ENCODE results near the gene IQCC.

The IQCC gene

DNA sequence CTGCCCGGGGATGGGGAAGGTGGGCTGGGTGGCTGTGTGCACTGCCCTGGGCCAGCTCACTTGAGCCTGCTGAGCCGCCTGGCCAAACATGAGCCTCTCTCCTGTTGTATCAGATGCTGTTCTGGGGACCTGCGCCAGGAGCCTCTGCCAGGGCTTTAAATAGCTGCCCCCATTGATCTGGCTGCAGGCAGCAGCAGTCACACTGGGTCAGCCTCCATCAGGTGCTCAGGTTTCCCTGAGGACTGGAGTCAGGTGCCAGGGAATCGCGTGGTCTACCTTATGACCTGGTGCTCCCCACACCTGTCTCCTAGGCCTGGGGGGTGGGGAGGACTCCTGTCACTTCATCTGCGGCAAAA, 5.8 kb upstream of the IQCC start:
- ChIA-PET POLR2A (interaction anchor here (0.6 to 5.0 kb wide), 8 partner anchors 9 to 136 kb away, joined by 4 to 25 read pairs (median 8); partner anchors contain the start of genes DCDC2B, KPNA6, MARCKSL1 and TXLNA), CTCF (interaction anchor here (0.8 kb wide), 1 partner anchor 49 kb away, joined by 4 read pairs; no protein-coding TSS in a partner anchor)
- TF ChIP-seq ZNF600 (tag by site-specific recombination; IDR thresholded peaks at IDR 0.05) (peak; percentile 33; the same call in 1 of the 2 replicates), ZNF394 (tag by site-specific recombination; IDR thresholded peaks at IDR 0.05; ENCODE audit: borderline replicate concordance) (no peak), ZNF624 (tag by site-specific recombination; IDR thresholded peaks at IDR 0.05) (no peak), ZEB2 (tag by site-specific recombination; IDR thresholded peaks at IDR 0.05) (no peak), ZNF350 (tag by site-specific recombination; IDR thresholded peaks at IDR 0.05) (no peak), ZNF10 (tag by site-specific recombination; IDR thresholded peaks at IDR 0.05) (0 out of 2 replicates have a peak, but pooled peaks have one; percentile 71), SALL2 (tag by site-specific recombination; IDR thresholded peaks at IDR 0.05; ENCODE audit: borderline replicate concordance) (no peak), ZNF311 (tag by site-specific recombination; IDR thresholded peaks at IDR 0.05; ENCODE audit: borderline replicate concordance) (no peak), ZBTB7A (tag by site-specific recombination; IDR thresholded peaks at IDR 0.05; ENCODE audit: low read depth) (no peak)
- H3K36me3 ChIP-seq (ENCODE audit: control insufficient read depth in 2 of 2, insufficient read depth in 1 of 2, low read length in 2 of 2) = peaks cover 0 to 60% of the 10 kb centered on the region in 2 experiments; a peak in 1 of 3 replicates
- no peak overlapping the region for H3K4me3 ChIP-seq (ENCODE audit: low read depth, low read length)
- no peaks in the 10 kb centered on the region; the same call in 1 of the 2 replicates for H3K4me1 ChIP-seq (ENCODE audit: control insufficient read depth, insufficient read depth, low read length)
- H3K27ac ChIP-seq (ENCODE audit: extremely low read depth, low read depth, low read length) = no peak overlapping the region
- H3K9me3 ChIP-seq (ENCODE audit: control insufficient read depth, insufficient read depth, low read depth, low read length) = no peaks in the 10 kb centered on the region

DNA sequence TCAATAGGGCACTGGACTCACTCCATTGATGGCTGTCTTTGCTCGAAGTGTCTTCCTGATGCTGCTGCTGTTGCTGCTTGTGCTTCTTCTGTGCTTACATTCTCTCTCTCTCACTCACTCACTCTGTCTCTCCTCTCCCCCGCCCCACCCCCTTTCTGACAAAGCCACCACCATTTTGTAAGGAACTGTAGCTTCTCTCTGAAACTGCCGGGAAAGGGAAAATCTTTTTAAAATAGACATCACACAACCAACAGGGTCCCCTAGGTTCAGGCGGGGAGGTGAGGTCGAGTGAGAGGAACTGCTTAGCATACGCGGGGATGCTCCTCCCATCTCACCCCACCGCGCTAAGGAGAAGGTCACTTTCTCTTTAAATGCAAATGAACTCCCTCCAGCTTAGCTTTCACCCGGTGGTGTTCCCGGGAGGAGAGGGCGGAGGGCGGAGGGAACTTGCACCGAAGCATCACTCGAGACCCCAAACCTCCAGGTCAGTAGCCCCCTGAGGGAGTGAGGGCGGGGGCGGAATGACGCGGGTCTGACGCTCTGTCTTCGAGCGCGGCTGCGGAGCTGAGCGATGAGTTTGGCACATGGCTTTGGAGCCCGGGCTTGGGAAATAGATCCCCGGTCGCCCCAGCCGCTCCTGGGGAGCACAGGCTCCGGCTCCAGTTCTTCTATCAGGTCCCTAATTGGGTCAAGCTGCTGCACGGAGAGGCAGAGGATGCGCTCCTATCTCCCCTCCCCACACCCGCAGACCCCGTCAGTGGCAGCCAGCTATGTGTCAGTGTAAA, 5.1 kb upstream of the IQCC start, which contains the start of gene CCDC28B:
Gene CCDC28B, plus strand, starts transcription at position 370 of the 785 bp plus-strand sequence. CDS start 1,341 bp downstream, outside the sequence.
- CTCF ChIA-PET = interaction anchor here (0.8 to 1.2 kb wide), 2 partner anchors 20 to 48 kb away, joined by 3 to 4 read pairs; no protein-coding TSS in a partner anchor
- TF ChIP-seq ZNF521 (tag by site-specific recombination; IDR thresholded peaks at IDR 0.05) (no peak), ZNF624 (tag by site-specific recombination; IDR thresholded peaks at IDR 0.05) (no peak), ZBTB8A (tag by site-specific recombination; IDR thresholded peaks at IDR 0.05) (no peak; the same call in 1 of the 2 replicates), ZNF23 (tag by site-specific recombination; IDR thresholded peaks at IDR 0.05; ENCODE audit: borderline replicate concordance) (no peak), ZNF416 (tag by site-specific recombination; IDR thresholded peaks at IDR 0.05) (no peak), ZNF473 (tag by site-specific recombination; IDR thresholded peaks at IDR 0.05) (no peak), SCRT2 (tag by site-specific recombination; IDR thresholded peaks at IDR 0.05) (peak; percentile 69; the same call in 1 of the 2 replicates), ZNF404 (tag by site-specific recombination; IDR thresholded peaks at IDR 0.05) (no peak), IKZF3 (tag by site-specific recombination; IDR thresholded peaks at IDR 0.05) (0 out of 2 replicates have a peak, but pooled peaks have one; percentile 28), ZNF184 (tag by site-specific recombination; IDR thresholded peaks at IDR 0.05) (no peak; the same call in 1 of the 2 replicates), ZNF174 (tag by site-specific recombination; IDR thresholded peaks at IDR 0.05) (no peak), ZNF211 (tag by site-specific recombination; IDR thresholded peaks at IDR 0.05; ENCODE audit: low read depth) (no peak), FEZF1 (tag by site-specific recombination; IDR thresholded peaks at IDR 0.05) (no peak), KLF16 (tag by site-specific recombination; IDR thresholded peaks at IDR 0.05) (0 out of 2 replicates have a peak, but pooled peaks have one; percentile 31), SP3 (tag by site-specific recombination; IDR thresholded peaks at IDR 0.05) (peak; percentile 49), OSR2 (tag by site-specific recombination; IDR thresholded peaks at IDR 0.05) (no peak)
- TF ChIP-seq, protein P1, sequence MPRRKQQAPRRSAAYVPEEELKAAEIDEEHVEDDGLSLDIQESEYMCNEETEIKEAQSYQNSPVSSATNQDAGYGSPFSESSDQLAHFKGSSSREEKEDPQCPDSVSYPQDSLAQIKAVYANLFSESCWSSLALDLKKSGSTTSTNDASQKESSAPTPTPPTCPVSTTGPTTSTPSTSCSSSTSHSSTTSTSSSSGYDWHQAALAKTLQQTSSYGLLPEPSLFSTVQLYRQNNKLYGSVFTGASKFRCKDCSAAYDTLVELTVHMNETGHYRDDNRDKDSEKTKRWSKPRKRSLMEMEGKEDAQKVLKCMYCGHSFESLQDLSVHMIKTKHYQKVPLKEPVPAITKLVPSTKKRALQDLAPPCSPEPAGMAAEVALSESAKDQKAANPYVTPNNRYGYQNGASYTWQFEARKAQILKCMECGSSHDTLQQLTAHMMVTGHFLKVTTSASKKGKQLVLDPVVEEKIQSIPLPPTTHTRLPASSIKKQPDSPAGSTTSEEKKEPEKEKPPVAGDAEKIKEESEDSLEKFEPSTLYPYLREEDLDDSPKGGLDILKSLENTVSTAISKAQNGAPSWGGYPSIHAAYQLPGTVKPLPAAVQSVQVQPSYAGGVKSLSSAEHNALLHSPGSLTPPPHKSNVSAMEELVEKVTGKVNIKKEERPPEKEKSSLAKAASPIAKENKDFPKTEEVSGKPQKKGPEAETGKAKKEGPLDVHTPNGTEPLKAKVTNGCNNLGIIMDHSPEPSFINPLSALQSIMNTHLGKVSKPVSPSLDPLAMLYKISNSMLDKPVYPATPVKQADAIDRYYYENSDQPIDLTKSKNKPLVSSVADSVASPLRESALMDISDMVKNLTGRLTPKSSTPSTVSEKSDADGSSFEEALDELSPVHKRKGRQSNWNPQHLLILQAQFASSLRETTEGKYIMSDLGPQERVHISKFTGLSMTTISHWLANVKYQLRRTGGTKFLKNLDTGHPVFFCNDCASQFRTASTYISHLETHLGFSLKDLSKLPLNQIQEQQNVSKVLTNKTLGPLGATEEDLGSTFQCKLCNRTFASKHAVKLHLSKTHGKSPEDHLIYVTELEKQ (tag by site-specific recombination; IDR thresholded peaks at IDR 0.05; ENCODE audit: borderline replicate concordance) = no peak
- TF ChIP-seq, protein P2, sequence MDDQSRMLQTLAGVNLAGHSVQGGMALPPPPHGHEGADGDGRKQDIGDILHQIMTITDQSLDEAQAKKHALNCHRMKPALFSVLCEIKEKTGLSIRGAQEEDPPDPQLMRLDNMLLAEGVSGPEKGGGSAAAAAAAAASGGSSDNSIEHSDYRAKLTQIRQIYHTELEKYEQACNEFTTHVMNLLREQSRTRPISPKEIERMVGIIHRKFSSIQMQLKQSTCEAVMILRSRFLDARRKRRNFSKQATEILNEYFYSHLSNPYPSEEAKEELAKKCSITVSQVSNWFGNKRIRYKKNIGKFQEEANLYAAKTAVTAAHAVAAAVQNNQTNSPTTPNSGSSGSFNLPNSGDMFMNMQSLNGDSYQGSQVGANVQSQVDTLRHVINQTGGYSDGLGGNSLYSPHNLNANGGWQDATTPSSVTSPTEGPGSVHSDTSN (CRISPR knock-in tag; IDR thresholded peaks at IDR 0.05) = no peak
- TF ChIP-seq, protein P3, sequence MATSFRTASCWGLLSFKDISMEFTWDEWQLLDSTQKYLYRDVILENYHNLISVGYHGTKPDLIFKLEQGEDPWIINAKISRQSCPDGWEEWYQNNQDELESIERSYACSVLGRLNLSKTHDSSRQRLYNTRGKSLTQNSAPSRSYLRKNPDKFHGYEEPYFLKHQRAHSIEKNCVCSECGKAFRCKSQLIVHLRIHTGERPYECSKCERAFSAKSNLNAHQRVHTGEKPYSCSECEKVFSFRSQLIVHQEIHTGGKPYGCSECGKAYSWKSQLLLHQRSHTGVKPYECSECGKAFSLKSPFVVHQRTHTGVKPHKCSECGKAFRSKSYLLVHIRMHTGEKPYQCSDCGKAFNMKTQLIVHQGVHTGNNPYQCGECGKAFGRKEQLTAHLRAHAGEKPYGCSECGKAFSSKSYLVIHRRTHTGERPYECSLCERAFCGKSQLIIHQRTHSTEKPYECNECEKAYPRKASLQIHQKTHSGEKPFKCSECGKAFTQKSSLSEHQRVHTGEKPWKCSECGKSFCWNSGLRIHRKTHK (tag by site-specific recombination; IDR thresholded peaks at IDR 0.05) = no peak

More for the DNA sequence above, 5.1 kb upstream of the IQCC start, which contains the start of gene CCDC28B:
- no peaks in the 10 kb centered on the region; the same call in 1 of the 2 replicates for H3K4me1 ChIP-seq (ENCODE audit: control insufficient read depth, insufficient read depth, low read length)
- H3K36me3 ChIP-seq (ENCODE audit: control insufficient read depth in 2 of 2, insufficient read depth in 1 of 2, low read length in 2 of 2) = peaks cover 0 to 55% of the 10 kb centered on the region in 2 experiments; a peak in 1 of 3 replicates
- POLR2A ChIA-PET = interaction anchor here (0.6 to 5.0 kb wide), 10 partner anchors 8 to 209 kb away, joined by 3 to 25 read pairs (median 7); partner anchors contain the start of genes DCDC2B, KPNA6, MARCKSL1 and TXLNA
- H3K4me3 ChIP-seq (ENCODE audit: low read depth, low read length) = peak within 1 kb of the TSS; percentile 49
- no peaks in the 10 kb centered on the region for H3K9me3 ChIP-seq (ENCODE audit: control insufficient read depth, insufficient read depth, low read depth, low read length)
- no peak within 1 kb of the TSS; the same call in 1 of the 2 replicates for H3K27ac ChIP-seq (ENCODE audit: extremely low read depth, low read depth, low read length)
